ENCODE results near the gene ZNF576. TPM values are rescaled to one million over a fixed set of nuclear protein-coding genes. Genes with fewer than 3 reads are reported as not detected.

The ZNF576 gene
- total RNA-seq, result 13.0 and 15.5 TPM in 2 replicates

GRCh38 chr19:43595999-43596841 lies at the start of gene ZNF576, which contains the start of gene IRGQ:
Gene ZNF576 (plus strand): TSS chr19:43596595. CDS start chr19:43597109, 514 bp downstream.
Gene IRGQ (minus strand): TSS chr19:43596134. CDS start chr19:43595338, 796 bp downstream.

GRCh38 chr19:43575156-43575950 lies 21.0 kb upstream of the ZNF576 start, which contains the start of the genes PINLYP and XRCC1:
Gene PINLYP (plus strand): TSS chr19:43575801. CDS start chr19:43577192, 1,391 bp downstream.
Gene XRCC1 (minus strand): TSS chr19:43575527. CDS start chr19:43575458, 69 bp downstream.

GRCh38 chr19:43611788-43612187 lies 15.4 kb downstream of the ZNF576 start, which contains the start of gene SRRM5:
Gene SRRM5 (plus strand): TSS chr19:43612088. CDS start chr19:43612122, 34 bp downstream.

GRCh38 chr19:43619262-43620060 lies 23.1 kb downstream of the ZNF576 start, which contains the start of gene ZNF428:
Gene ZNF428 (minus strand): TSS chr19:43619629. CDS start chr19:43614304, 5,325 bp downstream.

GRCh38 chr19:43639519-43640423 lies 43.4 kb downstream of the ZNF576 start, which contains the start of gene CADM4:
Gene CADM4 (minus strand): TSS chr19:43639850. CDS start chr19:43639790, 60 bp downstream.

Other genes starting within 250 kb of the ZNF576 start
- 0.25 and 0.55 TPM in 2 replicates for gene CD177, start 242.9 kb upstream of the ZNF576 start, total RNA-seq
- not detected in 2 replicates for gene TEX101, start 181.7 kb upstream of the ZNF576 start, total RNA-seq
- 0.11 and 0.12 TPM in 2 replicates for gene LYPD3, start 131.0 kb upstream of the ZNF576 start, total RNA-seq
- gene PHLDB3, start 91.8 kb upstream of the ZNF576 start, total RNA-seq, result 6.4 and 11.6 TPM in 2 replicates
- 73.0 and 89.6 TPM in 2 replicates for gene ETHE1, start 69.4 kb upstream of the ZNF576 start, total RNA-seq
- gene ZNF575, start 63.4 kb upstream of the ZNF576 start, total RNA-seq, result 0.11 and 0.37 TPM in 2 replicates
- gene XRCC1, start 21.1 kb upstream of the ZNF576 start, total RNA-seq, result 14.4 and 20.0 TPM in 2 replicates
- 2.9 and 3.4 TPM in 2 replicates for gene PINLYP, start 20.8 kb upstream of the ZNF576 start, total RNA-seq
- 12.7 and 15.7 TPM in 2 replicates for gene IRGQ, start 461 bp upstream of the ZNF576 start, total RNA-seq
- gene SRRM5, start 15.5 kb downstream of the ZNF576 start, total RNA-seq, result not detected in 2 replicates
- 25.7 and 30.0 TPM in 2 replicates for gene ZNF428, start 23.0 kb downstream of the ZNF576 start, total RNA-seq
- gene CADM4, start 43.3 kb downstream of the ZNF576 start, total RNA-seq, result 1.2 and 3.7 TPM in 2 replicates
- gene PLAUR, start 73.6 kb downstream of the ZNF576 start, total RNA-seq, result 126 and 194 TPM in 2 replicates
- not detected in 2 replicates for gene IRGC, start 119.5 kb downstream of the ZNF576 start, total RNA-seq
- gene SMG9, start 158.4 kb downstream of the ZNF576 start, total RNA-seq, result 6.7 and 7.9 TPM in 2 replicates
- gene KCNN4, start 184.4 kb downstream of the ZNF576 start, total RNA-seq, result 1.1 and 1.3 TPM in 2 replicates
- 0.50 TPM in 1 of 2 replicates, not detected in the other for gene LYPD5, start 205.9 kb downstream of the ZNF576 start, total RNA-seq
- gene ZNF283, start 230.7 kb downstream of the ZNF576 start, total RNA-seq, result 11.8 and 20.2 TPM in 2 replicates

Measured in uterine smooth muscle cell (primary cell).